Measurements from ENCODE around the gene SERPINB7.
A peak's percentile ranks its signal among the peaks of the same experiment; 100 is the strongest.

Gene SERPINB7

DNA sequence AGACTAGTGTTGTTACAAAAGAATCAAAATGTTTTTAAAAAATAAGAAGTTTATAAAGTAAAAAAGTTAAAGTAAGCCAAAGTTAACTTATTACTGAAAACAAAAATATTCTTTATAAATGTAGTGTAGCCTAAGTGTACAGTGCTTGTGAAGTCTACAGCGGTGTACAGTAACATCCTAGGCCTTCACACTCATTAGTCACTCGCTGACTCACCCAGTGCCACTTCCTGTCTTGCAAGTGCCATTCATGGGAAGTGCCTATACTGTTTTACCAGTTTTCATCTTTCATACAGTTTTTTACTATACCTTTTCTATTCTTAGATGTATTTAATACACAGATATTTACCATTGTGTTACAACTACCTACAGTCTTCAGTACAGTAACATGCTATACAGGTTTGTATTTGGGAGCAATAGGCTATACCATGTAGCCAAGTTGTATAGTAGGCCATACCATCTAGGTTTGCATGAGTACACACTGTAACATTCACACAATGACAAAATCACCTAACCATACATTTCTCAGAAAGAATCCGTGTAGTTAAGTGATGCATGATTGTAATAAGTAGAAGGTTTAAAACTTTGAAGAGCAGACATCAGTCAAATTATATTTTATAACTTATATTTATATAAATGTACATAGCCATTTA lies 13.4 kb downstream of the SERPINB7 start:
- no peak for DNase-seq

DNA sequence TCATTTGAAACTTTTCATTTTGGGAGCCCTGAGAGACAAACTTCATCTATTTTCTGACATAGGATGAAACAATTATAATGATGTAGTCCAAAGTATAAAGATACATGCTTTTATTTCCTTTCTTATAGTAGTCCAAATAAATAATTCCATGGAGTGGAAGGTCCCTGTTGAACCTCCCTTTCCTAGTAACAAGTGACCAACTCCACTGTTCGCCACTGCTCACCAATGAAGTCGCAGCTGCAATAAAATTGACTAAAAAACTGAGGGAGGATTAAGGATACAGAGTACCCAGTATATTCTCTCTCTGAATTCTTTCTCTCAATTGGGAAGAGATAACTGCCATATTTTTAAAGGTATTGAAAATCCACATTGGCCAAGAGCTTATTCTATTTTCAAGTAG lies 14.1 kb downstream of the SERPINB7 start:
- no peak for DNase-seq

DNA sequence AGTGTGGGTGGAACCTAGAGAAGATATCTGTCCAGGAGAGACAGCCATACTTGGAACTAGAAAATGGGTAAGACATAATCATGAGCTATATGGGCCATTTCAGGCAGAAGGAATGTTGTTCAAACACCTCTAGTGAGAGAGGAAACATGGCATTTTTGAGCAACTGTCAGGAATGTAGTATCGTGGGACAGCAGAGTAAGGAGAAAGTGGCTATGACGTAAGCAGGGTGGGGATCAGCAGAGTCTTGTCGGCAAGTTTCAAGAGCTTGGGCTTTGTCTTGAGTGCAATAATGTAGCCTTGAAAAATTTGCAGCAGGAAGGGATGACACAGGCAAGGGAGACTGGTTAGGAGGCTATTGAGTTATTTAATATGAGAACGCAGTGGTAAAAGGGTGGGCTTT lies 20.4 kb downstream of the SERPINB7 start:
- no peak for DNase-seq

- no peak for DNase-seq
These were observed 24.0 kb downstream of the SERPINB7 start for GRCh38 chr18:63799189-63799588.

DNA sequence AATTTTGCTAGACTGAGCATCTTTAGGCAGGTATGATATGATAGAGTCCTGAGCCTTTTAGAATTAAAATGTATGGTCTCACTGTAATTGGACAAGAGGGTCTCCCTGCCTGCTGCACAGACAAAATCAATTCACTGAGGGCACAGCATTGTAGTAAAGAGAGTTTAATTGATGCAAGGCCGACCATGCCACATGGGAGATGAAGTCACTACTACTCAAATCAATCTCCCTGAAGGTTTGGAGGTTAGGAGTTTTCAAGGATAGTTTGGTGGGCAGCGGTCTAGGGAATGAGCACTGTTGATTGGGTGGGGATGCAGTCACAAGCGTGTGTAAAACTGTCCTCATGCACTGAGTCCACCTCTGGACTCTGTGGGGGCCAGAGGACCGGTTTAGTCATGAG lies 26.1 kb downstream of the SERPINB7 start:
- DNase-seq, result no peak

- DNase-seq, result no peak
These were observed 32.9 kb downstream of the SERPINB7 start for GRCh38 chr18:63808125-63808524.

- DNase-seq, result no peak
These were observed 42.3 kb downstream of the SERPINB7 start for GRCh38 chr18:63817441-63818051.

GRCh38 chr18:63818212-63818611 lies 43.0 kb downstream of the SERPINB7 start:
- DNase-seq, result no peak

- DNase-seq, result no peak
These were observed 44.6 kb downstream of the SERPINB7 start for GRCh38 chr18:63819786-63820185.

DNA sequence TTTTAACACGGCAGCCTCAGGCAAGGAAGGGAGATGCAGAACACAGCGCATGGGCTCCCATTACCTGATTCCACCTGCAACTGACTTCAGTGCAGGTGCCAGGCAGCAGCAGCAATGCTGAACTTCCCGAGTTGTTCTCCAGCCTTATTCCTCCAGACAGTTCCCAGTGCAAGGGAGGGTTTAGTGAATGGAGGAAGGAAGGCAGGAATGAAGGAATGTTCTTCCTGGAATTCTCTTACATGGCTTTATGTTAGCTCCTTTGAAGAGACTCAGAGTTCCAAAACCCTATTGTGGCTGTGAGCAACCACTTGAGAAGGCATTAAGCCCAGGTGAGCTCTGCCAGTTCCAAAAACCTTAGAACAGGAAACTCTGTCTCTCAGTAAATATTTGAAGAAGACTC lies 45.5 kb downstream of the SERPINB7 start:
- DNase-seq, result no peak

DNA sequence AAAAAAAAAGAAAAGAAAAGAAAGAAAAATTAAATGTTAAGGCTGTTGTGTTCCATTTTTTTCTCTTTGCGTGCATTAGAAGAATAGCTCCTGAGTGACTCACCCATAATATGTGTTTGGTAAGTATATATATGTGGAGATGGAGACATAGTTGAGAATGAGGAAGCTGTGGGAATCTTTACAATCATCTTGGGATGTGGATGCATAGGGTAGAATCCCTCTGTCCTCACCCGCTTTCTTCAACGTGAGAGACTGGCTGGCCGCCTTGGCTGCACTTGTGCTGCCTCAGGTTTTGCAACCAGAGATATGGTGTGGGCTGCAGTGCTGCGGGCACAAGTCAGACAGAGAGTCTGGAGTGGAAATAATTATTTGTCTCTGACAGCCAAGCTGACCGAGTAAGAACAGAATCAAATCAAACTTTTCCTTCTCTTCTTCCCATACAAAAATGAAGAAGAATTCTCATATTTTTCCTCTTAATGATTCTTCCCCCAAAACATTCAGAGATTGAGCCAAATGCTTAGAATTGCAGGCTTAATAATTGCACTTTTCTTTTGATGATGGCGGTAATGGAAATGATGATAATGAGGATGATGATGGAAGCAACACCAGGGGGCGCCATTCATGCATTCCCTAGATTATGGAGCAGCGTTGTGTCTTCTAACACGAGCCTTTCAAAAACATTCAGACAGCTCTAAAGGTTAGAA lies 48.5 kb downstream of the SERPINB7 start:
- no peak for DNase-seq

GRCh38 chr18:63824220-63824525 lies 49.0 kb downstream of the SERPINB7 start:
- DNase-seq, result no peak

DNA sequence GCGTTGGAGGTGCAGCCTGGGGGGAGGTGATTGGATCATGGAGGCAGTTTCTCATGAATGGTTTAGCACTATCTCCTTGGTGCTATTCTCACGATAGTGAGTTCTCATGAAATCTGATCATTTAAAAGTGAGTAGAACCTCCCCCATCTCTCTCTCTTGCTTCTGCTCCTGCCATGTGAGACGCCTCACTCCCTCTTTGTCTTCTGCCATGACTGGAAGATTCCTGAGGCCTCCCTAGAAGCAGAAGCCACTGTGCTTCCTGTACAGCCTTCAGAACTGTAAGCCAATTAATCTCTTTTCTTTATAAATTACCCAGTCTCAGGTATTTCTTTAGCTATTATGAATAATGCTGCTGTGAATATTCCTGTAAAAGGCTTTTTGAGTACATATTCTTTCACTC lies 52.9 kb downstream of the SERPINB7 start:
- DNase-seq, result no peak

GRCh38 chr18:63828656-63829055 lies 53.4 kb downstream of the SERPINB7 start:
- DNase-seq, result no peak

GRCh38 chr18:63829886-63830285 lies 54.7 kb downstream of the SERPINB7 start:
- no peak for DNase-seq

DNA sequence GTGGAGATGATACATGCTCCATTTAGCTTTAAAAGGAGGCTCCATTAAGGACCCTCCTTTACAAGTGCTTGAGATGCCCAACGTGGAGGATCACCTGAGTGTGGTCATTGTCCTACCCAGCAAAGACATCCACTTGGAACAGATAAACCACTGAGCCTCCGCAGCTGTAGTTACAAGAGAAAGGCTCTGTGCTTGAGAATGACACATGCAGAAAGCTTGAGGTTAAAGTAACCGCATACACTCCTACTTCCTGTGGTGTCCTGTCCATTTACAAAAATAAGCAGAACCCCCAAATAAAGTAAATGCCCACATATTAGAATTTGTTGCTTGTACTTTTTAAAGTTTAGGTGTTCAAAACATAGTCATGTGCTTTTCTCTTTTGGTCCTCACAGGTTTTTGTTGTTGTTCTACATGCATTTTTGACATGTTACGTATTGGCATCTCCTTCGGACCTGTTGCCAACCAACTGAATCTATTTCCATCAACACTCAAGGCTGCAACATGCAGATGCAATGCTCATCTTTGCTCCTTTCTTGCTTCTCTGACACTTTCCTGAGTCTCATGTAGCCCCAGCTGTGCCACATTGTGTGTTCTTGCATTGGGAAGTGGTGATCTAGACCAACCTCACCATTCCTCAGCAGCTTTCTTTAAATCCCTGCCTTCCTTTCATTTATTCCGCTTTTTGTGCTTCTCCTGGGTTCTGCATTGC lies 56.0 kb downstream of the SERPINB7 start:
- DNase-seq, result no peak

- no peak for DNase-seq
These were observed 57.3 kb downstream of the SERPINB7 start for GRCh38 chr18:63832470-63832869.

DNA sequence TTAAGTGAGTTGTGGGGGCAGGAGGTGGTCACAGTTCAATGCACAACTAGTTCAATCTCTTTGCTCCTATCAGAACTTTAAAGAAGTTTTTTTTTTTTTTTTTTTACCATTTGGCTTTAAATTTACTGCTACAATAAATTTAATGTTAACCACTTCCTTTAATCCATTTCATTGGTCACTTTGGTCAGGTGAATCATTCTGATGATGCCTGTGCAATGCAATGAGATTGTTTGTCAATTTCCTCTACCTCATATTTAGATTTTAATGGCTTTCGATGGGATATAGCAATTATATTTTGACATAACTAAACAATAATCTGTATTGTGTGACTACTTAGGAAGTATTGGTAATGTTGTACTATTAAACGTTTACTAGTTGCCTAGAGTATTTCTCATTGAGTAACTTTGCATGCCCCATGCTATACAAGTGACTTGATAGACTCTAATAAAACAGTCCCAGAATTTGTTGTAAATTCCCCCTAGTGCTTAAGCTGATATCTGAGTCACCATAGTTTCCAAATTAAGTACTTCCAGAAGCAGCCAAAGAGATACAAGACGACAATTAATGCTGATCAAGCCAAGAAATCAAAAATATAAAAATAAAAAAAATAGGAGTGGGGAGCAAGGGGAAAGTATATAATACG lies 59.4 kb downstream of the SERPINB7 start:
- DNase-seq, result no peak

DNA sequence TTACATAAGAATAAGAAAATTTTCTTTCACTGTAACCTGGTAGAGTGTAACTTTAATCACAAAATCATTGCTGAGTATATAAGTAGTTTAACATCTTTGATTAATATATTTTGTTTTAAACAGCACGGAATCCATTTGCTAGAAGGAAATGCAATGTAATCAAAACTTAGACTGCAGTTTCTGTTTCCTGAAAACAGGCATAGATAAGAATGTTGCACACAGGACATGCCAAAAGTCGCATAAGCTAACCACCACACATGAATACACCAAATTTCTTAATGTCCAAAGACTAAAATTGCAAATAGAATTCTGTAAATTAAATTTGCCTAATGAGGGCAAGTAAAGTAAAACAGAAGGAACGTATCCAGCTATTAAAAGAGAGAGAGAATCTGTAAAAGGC lies 61.2 kb downstream of the SERPINB7 start:
- DNase-seq, result no peak

GRCh38 chr18:63837590-63837989 lies 62.4 kb downstream of the SERPINB7 start:
- DNase-seq, result no peak

- no peak for DNase-seq
These were observed 67.8 kb downstream of the SERPINB7 start for GRCh38 chr18:63843008-63843407.

- DNase-seq, result no peak
These were observed 69.0 kb downstream of the SERPINB7 start for GRCh38 chr18:63844254-63844653.

- peak; percentile 7 for DNase-seq
These were observed 72.9 kb downstream of the SERPINB7 start for GRCh38 chr18:63848159-63848558.

All from NCI-H446 treated with DMSO at 0.1 percent for 48 hours (cell line).